HL-60 (cell line): ENCODE measurements around the gene TFRC.
"Not testable (repeated sequence)": the region's sequence is repeated elsewhere in the genome, so short reads cannot be mapped to it uniquely, and the experiment has no call there.

Experiments
- POLR2AphosphoS5 ChIP-seq: IDR thresholded peaks from 2 replicates; pipeline ENCODE4 v1.6.1; 2012; ENCODE audit warnings: low read depth
- TF ChIP-seq, protein P1 (sequence below): IDR thresholded peaks from one replicate; pipeline ENCODE4 v1.5.1; 2011; ENCODE audit warnings: low read length, control low read depth, inconsistent platforms; ENCODE audit not compliant: insufficient read depth

DNA sequence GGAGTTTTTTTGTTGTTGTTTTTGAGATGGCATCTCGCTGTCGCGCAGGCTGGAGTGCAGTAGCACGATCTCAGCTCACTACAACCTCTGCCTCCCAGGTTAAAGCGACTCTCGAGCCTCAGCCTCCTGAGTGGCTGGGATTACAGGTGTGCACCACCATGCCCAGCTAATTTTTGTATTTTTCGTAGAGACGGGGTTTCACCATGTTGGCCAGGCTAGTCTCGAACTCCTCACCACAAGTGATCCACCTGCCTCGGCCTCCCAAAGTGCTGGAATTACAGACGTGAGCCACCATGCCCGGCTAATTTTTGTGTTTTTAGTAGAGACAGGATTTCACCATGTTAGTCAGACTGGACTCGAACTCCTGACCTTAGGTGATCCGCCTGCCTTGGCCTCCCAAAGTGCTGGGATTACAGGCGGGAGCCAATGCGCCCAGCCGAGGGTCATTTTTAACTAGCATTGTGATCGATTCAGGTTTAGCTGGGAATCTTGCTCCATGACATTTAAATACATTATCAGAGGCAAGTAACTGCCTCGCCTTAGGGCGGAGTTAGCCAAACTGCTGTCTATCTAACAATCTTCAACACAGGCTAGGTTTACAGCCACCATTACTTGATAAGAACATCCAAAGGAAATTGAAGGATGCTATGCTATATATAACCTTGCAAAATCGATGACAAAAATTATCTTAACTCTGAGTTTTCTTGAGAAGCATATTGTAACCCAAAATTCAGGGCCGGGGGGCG is 1.6 kb downstream of the TFRC start:
- TF ChIP-seq, protein P1, sequence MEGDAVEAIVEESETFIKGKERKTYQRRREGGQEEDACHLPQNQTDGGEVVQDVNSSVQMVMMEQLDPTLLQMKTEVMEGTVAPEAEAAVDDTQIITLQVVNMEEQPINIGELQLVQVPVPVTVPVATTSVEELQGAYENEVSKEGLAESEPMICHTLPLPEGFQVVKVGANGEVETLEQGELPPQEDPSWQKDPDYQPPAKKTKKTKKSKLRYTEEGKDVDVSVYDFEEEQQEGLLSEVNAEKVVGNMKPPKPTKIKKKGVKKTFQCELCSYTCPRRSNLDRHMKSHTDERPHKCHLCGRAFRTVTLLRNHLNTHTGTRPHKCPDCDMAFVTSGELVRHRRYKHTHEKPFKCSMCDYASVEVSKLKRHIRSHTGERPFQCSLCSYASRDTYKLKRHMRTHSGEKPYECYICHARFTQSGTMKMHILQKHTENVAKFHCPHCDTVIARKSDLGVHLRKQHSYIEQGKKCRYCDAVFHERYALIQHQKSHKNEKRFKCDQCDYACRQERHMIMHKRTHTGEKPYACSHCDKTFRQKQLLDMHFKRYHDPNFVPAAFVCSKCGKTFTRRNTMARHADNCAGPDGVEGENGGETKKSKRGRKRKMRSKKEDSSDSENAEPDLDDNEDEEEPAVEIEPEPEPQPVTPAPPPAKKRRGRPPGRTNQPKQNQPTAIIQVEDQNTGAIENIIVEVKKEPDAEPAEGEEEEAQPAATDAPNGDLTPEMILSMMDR = not testable (repeated sequence)
- TF ChIP-seq POLR2AphosphoS5 = peak; percentile 59
